Upper lobe of left lung (tissue), 4 donors: ENCODE data around the gene TMPRSS3.

ENCODE experiments used
- CTCF ChIP-seq, 6 experiments: fragments of 450-650 bp in 4 of 6; fragments of 200-600 bp in 2 of 6; sonication (generic) in 2 of 6; IDR thresholded peaks; one replicate each; pipeline ENCODE4 v1.5.1; 2016 to 2019; ENCODE audit warnings: antibody characterized with exemption in 6 of 6
- EP300 ChIP-seq, 4 donors: sonication (generic); formaldehyde crosslinking; IDR thresholded peaks; one replicate each; pipeline ENCODE4 v1.5.1; 2017; ENCODE audit warnings: antibody characterized with exemption in 4 of 4, control low read depth in 2 of 4
- POLR2A ChIP-seq, 4 donors: fragments of 450-650 bp; IDR thresholded peaks; one replicate each; pipeline ENCODE4 v1.5.1; 2016 to 2017; ENCODE audit warnings: antibody characterized with exemption in 4 of 4, mild to moderate bottlenecking in 2 of 4

DNA sequence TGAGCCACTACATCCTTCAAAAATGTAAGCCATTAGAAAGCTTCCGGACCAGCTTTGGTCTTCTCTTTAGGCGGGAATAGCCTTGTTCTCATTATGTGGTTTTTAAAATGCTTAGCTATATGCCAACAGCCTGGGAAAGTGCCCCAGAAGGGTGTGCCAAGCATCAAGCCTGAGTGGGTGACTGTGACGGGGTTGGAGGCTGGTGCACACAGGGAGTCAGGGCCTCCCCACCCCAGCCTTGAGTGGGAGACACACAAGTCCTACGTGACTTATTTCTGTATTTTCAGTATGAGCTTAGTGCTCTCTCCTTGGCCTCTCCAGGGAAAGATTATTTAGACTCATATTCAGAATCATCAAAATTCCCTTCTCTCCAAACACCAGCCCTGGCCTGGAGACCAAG is 17.6 kb upstream of the TMPRSS3 start:
- TF ChIP-seq CTCF (IDR thresholded peaks at IDR 0.05) (no peak), EP300 (IDR thresholded peaks at IDR 0.05) (no peak), POLR2A (IDR thresholded peaks at IDR 0.05) (no peak)
